Mucosa of stomach (tissue), 1 donor: ENCODE data around the gene USP7.
"Not testable (repeated sequence)": the region's sequence is repeated elsewhere in the genome, so short reads cannot be mapped to it uniquely, and the experiment has no call there.

ENCODE experiments used
- H3K27me3 ChIP-seq: one replicate; pipeline ENCODE4 v1.7.0; 2013; ENCODE audit warnings: mild to moderate bottlenecking, low read length; ENCODE audit not compliant: control insufficient read depth, insufficient read depth
- H3K36me3 ChIP-seq: one replicate; pipeline ENCODE4 v1.7.0; 2013; ENCODE audit warnings: low read length; ENCODE audit not compliant: control insufficient read depth, insufficient read depth
- H3K4me1 ChIP-seq: one replicate; pipeline ENCODE4 v1.7.0; 2013; ENCODE audit warnings: mild to moderate bottlenecking, low read length; ENCODE audit not compliant: control insufficient read depth, insufficient read depth
- H3K4me3 ChIP-seq: one replicate; pipeline ENCODE4 v1.7.0; 2013; ENCODE audit warnings: low read length
- H3K9ac ChIP-seq: one replicate; pipeline ENCODE4 v1.7.0; 2013; ENCODE audit warnings: mild to moderate bottlenecking, low read length, moderate library complexity
- H3K9me3 ChIP-seq: one replicate; pipeline ENCODE4 v1.7.0; 2013; ENCODE audit warnings: mild to moderate bottlenecking, low read length, moderate library complexity; ENCODE audit not compliant: control insufficient read depth
- donor health status: Pancreatic carcinoma.

Gene USP7

DNA sequence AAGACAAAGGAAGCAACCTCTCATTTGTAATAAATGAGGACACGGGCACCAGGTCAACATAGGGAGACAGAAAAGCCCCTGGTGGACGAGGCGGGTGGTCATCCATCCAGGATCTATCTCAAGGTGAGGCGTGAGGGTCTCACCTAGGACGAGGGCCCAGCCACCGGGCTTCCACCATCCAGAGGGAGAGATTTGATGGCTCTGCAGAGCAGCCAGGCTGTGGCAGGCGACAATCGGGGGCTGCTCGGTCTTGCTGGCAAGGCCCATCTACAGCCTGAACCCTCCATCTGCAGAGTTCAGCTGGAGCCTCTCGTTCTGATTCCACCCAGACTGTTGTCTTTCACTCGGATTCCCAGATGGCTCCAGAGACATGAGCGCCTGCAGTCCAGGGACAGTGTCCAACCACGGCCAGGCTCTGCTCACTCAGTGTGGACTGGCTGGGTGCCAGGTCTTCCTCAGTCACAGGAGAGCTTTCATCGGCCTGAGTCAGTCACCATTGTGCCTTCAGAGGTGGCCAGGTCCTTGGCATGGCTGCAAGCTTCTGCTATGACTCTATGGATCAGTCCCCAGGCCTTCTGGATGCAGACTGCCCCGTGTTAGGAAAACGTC is 75.7 kb downstream of the USP7 start:
- Histone ChIP-seq H3K27me3 (peaks cover 13% of the 10 kb centered on the region), H3K9me3 (no peaks in the 10 kb centered on the region), H3K36me3 (peaks cover 8% of the 10 kb centered on the region), H3K4me3 (no peak overlapping the region), H3K4me1 (peaks cover 25% of the 10 kb centered on the region), H3K9ac (no peak overlapping the region)

DNA sequence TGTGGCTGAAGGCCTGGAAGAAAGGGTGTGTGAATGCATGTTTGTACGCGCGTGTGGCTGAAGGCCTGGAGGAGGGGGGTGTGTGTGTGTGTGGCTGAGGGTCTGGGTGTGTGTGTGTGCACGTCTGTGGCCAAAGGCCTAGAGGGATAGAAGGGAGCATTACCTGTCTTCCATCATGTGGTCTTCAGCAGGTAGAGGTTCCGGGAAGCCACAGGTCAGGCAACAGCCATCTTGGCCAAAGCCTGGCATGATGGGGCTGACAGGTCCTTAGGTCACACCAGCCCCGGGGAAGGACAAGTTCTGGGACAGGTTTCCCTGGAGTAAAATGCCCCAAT is 76.3 kb downstream of the USP7 start:
- H3K9ac ChIP-seq: no peak overlapping the region
- peaks cover 8% of the 10 kb centered on the region for H3K36me3 ChIP-seq
- H3K4me1 ChIP-seq: peaks cover 25% of the 10 kb centered on the region
- H3K27me3 ChIP-seq: peaks cover 17% of the 10 kb centered on the region
- H3K9me3 ChIP-seq: no peaks in the 10 kb centered on the region
- H3K4me3 ChIP-seq: no peak overlapping the region

DNA sequence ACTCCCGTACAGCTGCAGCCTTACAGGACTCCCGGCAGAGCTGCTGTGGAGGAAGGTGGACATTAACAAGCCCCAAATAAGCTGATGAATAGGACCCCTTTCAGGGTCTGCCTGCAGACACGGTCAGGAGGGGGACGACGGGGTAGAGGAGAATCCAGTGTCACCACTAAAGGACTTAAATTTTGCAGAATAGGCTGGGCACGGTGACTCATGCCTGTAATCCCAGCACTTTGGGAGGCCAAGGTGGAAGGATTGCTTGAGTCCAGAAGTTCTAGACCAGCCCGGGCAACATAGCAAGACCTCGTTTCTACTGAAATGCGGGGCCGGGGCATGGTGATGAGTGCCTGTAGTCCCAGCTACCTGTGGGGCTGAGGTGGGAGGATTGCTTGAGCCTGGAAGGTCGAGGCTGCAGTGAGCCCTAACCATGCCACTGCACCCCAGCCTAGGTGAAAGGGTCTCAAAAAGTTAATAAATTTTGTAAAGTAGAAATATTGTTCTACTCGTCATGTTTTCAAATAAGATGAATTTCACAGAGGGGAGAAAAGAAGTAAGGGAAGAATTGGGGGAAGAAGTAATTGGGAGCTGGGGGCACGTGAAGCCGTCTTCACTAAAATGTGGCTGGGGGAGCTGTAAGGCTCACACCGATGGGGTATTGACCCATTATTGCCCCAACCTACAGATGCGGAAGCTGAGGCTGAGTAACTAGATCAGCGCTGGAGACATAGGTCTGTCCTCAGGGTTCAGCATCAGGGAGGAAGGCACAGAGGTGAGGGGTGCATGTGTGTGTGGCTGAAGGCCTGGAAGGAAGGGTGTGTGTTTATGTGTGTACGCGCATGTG is 76.9 kb downstream of the USP7 start:
- H3K27me3 ChIP-seq: peaks cover 19% of the 10 kb centered on the region
- peaks cover 25% of the 10 kb centered on the region for H3K4me1 ChIP-seq
- no peaks in the 10 kb centered on the region for H3K9me3 ChIP-seq
- peaks cover 8% of the 10 kb centered on the region for H3K36me3 ChIP-seq
- H3K9ac ChIP-seq: no peak overlapping the region
- no peak overlapping the region for H3K4me3 ChIP-seq

DNA sequence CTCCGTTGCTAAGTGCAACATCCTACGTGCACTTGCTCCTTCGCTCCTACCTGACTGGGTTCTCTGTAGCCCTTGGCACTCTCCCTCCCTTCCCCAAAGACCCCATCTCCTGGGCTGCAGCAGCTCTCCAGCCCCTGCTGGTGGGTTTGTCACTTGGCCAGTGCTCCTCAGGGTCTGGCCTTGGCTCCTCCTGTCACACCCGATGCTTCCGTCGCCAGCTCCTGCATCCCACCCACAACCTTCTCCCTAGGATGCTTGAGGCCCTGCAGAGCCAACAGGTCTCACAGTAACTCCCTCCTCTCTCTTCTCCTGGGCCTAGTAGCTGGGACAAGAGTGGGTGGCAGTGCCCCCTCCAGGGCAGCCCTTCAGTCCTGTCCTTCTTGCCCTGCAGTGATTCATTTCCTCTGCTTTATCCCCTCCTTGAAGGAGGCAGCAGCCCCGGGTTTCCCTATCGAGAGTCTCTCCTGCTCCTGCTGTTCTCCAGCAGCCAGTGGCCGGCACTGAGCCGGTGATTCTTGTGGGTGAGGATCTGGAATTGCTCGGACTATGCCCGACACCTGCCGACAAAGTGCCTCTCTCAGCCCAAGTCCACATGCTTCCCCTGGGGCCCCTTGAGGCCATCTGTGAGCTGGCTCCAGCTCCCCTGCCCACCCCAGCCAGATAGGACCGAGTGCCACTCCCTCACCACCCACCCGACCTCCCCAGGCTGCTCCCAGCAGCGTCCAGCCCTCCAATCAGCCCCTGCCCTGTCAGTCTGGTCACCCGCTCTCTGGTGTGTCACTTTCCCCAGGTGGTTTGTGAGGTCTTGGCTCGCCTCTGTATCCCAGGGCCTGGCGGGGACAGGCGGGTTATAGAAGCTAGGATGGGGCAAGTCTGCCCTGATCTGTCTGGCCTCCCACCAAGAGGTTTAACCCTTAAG is 77.8 kb downstream of the USP7 start:
- H3K4me3 ChIP-seq: no peak overlapping the region
- no peak overlapping the region for H3K9ac ChIP-seq

DNA sequence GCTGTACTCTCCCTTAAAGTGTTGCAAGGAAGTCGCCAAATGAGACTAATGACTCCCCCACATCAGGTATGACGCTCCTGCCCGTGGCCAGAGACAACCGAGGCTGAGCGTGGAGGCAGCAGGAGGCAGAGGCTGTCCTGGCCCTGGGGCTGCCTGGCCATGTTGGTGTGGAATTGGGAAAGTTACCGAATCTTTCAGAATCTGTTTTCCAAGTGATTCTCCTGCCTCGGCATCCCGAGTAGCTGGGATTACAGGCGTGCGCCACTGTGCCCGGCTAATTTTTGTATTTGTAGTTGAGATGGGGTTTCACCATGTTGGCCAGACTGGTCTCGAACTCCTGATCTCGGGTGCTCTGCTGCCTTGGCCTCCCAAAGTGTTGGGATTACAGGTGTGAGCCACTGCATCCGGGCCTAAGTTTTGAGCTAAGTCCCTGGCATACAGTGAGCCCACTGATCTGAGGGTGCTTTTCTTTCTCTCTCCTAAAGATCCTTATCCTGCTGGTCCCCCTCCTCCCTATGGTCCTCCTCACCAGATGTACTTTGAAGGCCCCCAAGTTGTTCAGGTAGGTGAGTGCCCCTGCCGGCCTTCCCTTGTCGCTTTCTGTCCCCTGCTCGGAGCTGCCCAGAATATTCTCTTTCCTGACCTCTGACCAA is 80.9 kb downstream of the USP7 start:
- Histone ChIP-seq H3K9ac (no peak overlapping the region), H3K27me3 (peaks cover 19% of the 10 kb centered on the region), H3K4me1 (peaks cover 32% of the 10 kb centered on the region), H3K36me3 (peaks cover 6% of the 10 kb centered on the region), H3K4me3 (no peak overlapping the region), H3K9me3 (no peaks in the 10 kb centered on the region)

More for the DNA sequence above, 77.8 kb downstream of the USP7 start:
- peaks cover 25% of the 10 kb centered on the region for H3K4me1 ChIP-seq
- H3K36me3 ChIP-seq: peaks cover 8% of the 10 kb centered on the region
- no peaks in the 10 kb centered on the region for H3K9me3 ChIP-seq
- H3K27me3 ChIP-seq: peaks cover 19% of the 10 kb centered on the region

DNA sequence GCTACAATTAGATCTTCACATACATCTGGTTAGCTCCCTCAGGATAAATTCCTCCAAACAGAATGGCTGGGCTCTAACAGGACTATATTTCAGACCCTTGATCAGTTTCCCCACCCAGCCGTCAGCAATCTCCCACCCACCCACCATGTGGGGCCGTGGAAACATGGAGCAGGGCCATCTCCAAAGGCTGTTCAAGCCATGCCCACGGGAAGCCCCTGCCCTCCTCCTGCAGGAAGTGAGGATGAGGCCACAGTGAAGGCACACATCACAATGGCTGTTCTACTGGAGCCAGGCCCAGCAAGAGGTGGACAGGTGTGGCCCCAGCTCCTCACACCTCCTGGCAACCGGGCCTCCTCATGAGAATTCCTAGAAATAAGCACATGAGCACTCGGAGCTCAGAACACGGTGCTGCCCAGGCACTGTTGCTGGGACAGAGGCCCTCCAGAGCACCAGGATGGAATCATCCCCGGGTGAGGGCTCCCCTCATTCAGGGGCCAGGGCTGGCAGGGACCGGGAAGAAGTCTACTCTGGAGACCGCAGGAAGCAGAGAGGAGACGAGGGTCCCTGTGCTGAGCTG is 81.6 kb downstream of the USP7 start, which contains the start of gene LITAFD:
Gene LITAFD (plus strand): TSS at position 311 of the 577 bp plus-strand sequence. CDS start 2,005 bp downstream, outside the sequence.
- Histone ChIP-seq H3K9me3 (no peaks in the 10 kb centered on the region), H3K36me3 (no peaks in the 10 kb centered on the region), H3K4me3 (no peak within 1 kb of the TSS), H3K27me3 (peaks cover 19% of the 10 kb centered on the region), H3K9ac (no peak within 1 kb of the TSS), H3K4me1 (peaks cover 32% of the 10 kb centered on the region)

DNA sequence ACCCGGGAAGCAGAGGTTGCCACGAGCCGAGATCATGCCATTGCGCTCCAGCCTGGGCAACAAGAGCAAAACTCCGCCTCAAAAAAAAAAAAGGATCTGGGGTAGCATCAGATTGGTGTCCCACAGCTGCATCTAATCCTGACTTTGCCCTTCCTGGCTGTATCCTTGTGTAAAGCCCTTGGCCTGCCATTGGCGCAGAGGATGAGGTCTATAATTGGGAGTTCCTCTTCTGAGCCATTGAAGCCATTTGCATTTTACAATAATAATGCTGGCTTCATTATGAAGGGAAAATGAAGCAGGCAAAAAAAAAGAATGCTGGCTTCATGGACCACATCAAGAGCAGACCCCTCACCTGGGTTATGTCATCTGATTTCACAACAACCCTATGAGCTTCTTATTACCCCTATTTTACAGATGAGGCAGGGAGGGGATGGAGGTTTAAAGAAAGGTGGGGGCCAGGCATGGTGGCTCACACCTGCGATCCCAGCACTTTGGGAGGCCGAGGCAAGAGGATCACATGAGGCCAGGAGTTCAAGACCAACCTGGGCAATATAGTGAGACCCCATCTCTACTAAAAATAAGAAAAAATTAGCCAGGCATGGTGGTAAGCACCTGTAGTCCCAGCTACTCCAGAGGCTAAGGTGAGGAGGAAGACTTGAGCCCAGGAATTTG is 82.7 kb downstream of the USP7 start:
- Histone ChIP-seq H3K9me3 (no peaks in the 10 kb centered on the region), H3K27me3 (peaks cover 16% of the 10 kb centered on the region)

DNA sequence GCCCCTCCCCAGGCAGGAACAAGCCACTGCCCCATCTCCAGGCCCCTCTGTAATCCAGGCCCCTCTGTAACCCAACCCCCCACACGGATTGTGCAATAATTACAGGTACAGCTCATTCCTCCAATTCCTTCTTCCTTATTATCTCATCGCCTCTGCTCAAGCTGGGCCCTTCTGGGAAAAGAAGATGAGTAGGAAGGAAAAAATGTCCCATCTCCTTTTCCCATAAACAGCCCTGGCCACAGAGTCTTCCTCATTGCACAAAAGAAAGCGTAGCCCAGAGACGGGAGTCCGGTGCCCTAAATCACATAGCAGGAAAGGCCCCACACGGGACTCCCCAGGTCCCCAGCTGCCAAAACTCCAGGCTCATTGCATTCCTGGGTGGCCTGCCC is 85.2 kb downstream of the USP7 start:
- Histone ChIP-seq H3K4me3 (no peak overlapping the region), H3K9me3 (no peaks in the 10 kb centered on the region), H3K9ac (no peak overlapping the region), H3K36me3 (no peaks in the 10 kb centered on the region), H3K27me3 (peaks cover 6% of the 10 kb centered on the region), H3K4me1 (peaks cover 7% of the 10 kb centered on the region)

More for the DNA sequence above, 82.7 kb downstream of the USP7 start:
- H3K36me3 ChIP-seq: no peaks in the 10 kb centered on the region
- peaks cover 28% of the 10 kb centered on the region for H3K4me1 ChIP-seq
- no peak overlapping the region for H3K4me3 ChIP-seq
- H3K9ac ChIP-seq: no peak overlapping the region

DNA sequence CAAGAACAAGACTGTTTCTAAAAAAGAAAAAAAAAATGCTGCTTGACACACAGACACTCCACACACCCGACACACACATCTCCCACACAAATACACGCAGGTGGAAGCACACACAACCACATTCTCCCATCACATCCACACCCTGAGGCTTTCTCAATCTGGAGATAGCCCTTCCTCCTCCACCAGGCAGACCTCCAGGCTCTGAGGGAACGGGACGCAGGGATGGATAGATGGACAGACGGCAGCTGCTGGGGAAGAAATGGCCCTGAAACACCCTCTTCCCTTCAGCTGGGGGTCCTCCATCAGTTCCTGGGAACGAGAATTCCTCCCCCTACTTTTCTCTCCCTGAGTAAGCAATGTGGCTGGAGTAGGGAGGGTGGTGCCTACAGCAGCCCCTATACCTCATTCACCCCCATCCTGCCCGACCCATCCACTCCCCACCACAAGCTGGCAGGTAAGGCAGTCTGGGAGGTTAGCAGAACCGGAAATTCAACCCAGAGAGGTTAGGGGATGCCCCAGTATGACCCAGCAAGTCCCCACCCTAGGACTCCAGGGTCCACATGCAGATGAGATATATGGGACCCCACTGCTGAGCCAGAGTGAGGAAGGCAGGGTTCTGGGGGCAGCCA is 85.7 kb downstream of the USP7 start:
- no peak overlapping the region for H3K4me3 ChIP-seq
- no peaks in the 10 kb centered on the region for H3K36me3 ChIP-seq
- no peak overlapping the region for H3K9ac ChIP-seq
- H3K9me3 ChIP-seq: no peaks in the 10 kb centered on the region
- H3K27me3 ChIP-seq: peaks cover 6% of the 10 kb centered on the region
- peaks cover 7% of the 10 kb centered on the region for H3K4me1 ChIP-seq

DNA sequence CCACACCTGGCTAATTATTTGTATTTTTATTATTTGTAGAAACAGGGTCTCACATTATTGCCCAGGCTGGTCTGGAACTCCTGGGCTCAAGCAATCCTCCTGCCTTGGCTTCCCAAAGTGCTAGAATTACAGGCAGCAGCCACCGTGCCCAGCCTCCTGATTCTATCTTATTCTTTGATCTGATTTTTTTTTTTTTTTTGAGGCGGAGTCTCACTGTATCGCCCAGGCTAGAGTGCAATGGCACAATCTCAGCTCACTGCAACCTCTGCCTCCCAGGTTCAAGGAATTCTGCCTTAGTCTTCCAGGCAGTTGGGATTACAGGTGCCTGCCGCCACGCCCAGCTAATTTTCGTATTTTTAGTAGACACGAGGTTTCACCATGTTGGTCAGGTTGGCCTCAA is 88.4 kb downstream of the USP7 start:
- not testable (repeated sequence) for H3K4me3 ChIP-seq, H3K9me3 ChIP-seq, H3K9ac ChIP-seq, H3K36me3 ChIP-seq, H3K27me3 ChIP-seq
- peaks cover 13% of the 10 kb centered on the region for H3K4me1 ChIP-seq
